ENCODE results near the gene ZNF285. TPM values are rescaled to one million over a fixed set of nuclear protein-coding genes. Genes with fewer than 3 reads are reported as not detected.
"Not testable (repeated sequence)": the region's sequence is repeated elsewhere in the genome, so short reads cannot be mapped to it uniquely, and the experiment has no call there.

The ZNF285 gene
- polyA plus RNA-seq, 2 of the 4 experiments (the other 2 are of a cell fraction), result 2.9 to 6.4 TPM

DNA sequence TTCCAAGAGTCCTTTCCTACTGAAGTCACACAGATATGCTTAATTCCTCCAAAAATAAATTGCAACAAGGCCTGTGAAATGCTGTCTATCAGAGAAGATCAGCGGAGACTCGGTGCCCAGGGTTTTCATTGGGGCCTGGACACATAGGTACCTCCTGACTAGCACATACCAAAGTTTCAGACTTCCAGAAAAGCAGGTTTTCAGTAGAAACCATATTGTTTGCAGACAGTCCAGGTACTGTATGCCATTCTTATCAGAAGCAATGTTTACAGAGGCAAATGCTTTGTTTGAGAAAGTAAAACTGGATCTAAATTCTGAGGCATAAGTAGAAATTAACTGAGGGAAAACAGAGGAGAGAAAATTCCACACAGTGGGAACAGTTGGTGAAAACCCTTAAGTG is 34.0 kb upstream of the ZNF285 start:
- ChIA-PET POLR2A (no interaction called here), CTCF (no interaction called here)
- H3K4me3 ChIP-seq, result no peak overlapping the region
- ATAC-seq (no peak), FAIRE-seq (no peak), DNase-seq (ENCODE audit: low read depth in 1 of 2, low spot score in 1 of 2) (no peak)
- peaks cover 78% of the 10 kb centered on the region for H3K9me3 ChIP-seq
- H3K4me2 ChIP-seq, result no peak overlapping the region
- 62% methylated on average over 2 of the region's 2 CpGs for WGBS (ENCODE audit: missing lambda C conversion rate)
- H3K27ac ChIP-seq, result no peak overlapping the region
- TF ChIP-seq FOXS1 (CRISPR knock-in tag; IDR thresholded peaks at IDR 0.05) (no peak), NR3C1 (IDR thresholded peaks at IDR 0.05) (no peak), GATA3 (IDR thresholded peaks at IDR 0.05; ENCODE audit: borderline replicate concordance) (no peak)
- no peaks in the 10 kb centered on the region for H3K4me1 ChIP-seq

DNA sequence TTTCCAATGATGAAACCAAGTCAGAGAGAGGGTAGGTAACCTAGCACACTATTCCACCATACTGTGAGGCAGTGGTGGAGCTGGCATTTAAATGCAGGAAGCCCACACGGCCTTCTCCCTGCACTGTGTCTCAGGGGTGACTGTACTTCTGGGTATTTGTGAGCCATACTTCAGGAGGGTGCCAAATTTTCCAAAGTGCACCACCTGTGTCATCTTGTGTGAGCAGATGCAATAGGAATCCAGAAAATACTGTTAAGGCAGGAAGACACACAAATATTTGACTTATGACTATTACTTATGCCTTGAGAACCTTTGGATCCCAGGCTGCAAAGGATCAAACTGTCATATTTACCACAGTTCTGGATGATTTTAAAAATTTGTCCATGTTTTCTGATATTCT is 29.5 kb upstream of the ZNF285 start:
- POLR2A ChIA-PET, result no interaction called here
- TF ChIP-seq, protein P1, sequence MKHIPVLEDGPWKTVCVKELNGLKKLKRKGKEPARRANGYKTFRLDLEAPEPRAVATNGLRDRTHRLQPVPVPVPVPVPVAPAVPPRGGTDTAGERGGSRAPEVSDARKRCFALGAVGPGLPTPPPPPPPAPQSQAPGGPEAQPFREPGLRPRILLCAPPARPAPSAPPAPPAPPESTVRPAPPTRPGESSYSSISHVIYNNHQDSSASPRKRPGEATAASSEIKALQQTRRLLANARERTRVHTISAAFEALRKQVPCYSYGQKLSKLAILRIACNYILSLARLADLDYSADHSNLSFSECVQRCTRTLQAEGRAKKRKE (CRISPR knock-in tag; IDR thresholded peaks at IDR 0.05; ENCODE audit: low read depth), result no peak
- TF ChIP-seq ZNF302 (CRISPR knock-in tag; IDR thresholded peaks at IDR 0.05), result no peak
- no peak for TF ChIP-seq NR3C1 (IDR thresholded peaks at IDR 0.05)
- TF ChIP-seq, protein P2, sequence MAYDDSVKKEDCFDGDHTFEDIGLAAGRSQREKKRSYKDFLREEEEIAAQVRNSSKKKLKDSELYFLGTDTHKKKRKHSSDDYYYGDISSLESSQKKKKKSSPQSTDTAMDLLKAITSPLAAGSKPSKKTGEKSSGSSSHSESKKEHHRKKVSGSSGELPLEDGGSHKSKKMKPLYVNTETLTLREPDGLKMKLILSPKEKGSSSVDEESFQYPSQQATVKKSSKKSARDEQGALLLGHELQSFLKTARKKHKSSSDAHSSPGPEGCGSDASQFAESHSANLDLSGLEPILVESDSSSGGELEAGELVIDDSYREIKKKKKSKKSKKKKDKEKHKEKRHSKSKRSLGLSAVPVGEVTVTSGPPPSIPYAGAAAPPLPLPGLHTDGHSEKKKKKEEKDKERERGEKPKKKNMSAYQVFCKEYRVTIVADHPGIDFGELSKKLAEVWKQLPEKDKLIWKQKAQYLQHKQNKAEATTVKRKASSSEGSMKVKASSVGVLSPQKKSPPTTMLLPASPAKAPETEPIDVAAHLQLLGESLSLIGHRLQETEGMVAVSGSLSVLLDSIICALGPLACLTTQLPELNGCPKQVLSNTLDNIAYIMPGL (CRISPR knock-in tag; IDR thresholded peaks at IDR 0.05; ENCODE audit: borderline replicate concordance), result no peak
- TF ChIP-seq TP53 (CRISPR knock-in tag; IDR thresholded peaks at IDR 0.05), result no peak
- no peak for TF ChIP-seq CEBPB (IDR thresholded peaks at IDR 0.05)
- TF ChIP-seq, protein P3, sequence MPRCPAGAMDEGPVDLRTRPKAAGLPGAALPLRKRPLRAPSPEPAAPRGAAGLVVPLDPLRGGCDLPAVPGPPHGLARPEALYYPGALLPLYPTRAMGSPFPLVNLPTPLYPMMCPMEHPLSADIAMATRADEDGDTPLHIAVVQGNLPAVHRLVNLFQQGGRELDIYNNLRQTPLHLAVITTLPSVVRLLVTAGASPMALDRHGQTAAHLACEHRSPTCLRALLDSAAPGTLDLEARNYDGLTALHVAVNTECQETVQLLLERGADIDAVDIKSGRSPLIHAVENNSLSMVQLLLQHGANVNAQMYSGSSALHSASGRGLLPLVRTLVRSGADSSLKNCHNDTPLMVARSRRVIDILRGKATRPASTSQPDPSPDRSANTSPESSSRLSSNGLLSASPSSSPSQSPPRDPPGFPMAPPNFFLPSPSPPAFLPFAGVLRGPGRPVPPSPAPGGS (IDR thresholded peaks at IDR 0.05), result no peak
- TF ChIP-seq, protein P4, sequence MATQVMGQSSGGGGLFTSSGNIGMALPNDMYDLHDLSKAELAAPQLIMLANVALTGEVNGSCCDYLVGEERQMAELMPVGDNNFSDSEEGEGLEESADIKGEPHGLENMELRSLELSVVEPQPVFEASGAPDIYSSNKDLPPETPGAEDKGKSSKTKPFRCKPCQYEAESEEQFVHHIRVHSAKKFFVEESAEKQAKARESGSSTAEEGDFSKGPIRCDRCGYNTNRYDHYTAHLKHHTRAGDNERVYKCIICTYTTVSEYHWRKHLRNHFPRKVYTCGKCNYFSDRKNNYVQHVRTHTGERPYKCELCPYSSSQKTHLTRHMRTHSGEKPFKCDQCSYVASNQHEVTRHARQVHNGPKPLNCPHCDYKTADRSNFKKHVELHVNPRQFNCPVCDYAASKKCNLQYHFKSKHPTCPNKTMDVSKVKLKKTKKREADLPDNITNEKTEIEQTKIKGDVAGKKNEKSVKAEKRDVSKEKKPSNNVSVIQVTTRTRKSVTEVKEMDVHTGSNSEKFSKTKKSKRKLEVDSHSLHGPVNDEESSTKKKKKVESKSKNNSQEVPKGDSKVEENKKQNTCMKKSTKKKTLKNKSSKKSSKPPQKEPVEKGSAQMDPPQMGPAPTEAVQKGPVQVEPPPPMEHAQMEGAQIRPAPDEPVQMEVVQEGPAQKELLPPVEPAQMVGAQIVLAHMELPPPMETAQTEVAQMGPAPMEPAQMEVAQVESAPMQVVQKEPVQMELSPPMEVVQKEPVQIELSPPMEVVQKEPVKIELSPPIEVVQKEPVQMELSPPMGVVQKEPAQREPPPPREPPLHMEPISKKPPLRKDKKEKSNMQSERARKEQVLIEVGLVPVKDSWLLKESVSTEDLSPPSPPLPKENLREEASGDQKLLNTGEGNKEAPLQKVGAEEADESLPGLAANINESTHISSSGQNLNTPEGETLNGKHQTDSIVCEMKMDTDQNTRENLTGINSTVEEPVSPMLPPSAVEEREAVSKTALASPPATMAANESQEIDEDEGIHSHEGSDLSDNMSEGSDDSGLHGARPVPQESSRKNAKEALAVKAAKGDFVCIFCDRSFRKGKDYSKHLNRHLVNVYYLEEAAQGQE (IDR thresholded peaks at IDR 0.05), result no peak
- no peak for TF ChIP-seq CHD2 (IDR thresholded peaks at IDR 0.05; ENCODE audit: low read length, partially characterized antibody)
- no peak for TF ChIP-seq JUNB (IDR thresholded peaks at IDR 0.05)
- TF ChIP-seq HDAC2 (IDR thresholded peaks at IDR 0.05), result no peak
- no peak for TF ChIP-seq EHMT2 (IDR thresholded peaks at IDR 0.05; ENCODE audit: low read depth)
- no peak for TF ChIP-seq HOXB5 (CRISPR knock-in tag; IDR thresholded peaks at IDR 0.05)
- TF ChIP-seq ZSCAN20 (CRISPR knock-in tag; IDR thresholded peaks at IDR 0.05), result no peak
- TF ChIP-seq RFX5 (IDR thresholded peaks at IDR 0.05), result no peak
- TF ChIP-seq CHD4 (IDR thresholded peaks at IDR 0.05; ENCODE audit: borderline replicate concordance), result no peak
- TF ChIP-seq, protein P5, sequence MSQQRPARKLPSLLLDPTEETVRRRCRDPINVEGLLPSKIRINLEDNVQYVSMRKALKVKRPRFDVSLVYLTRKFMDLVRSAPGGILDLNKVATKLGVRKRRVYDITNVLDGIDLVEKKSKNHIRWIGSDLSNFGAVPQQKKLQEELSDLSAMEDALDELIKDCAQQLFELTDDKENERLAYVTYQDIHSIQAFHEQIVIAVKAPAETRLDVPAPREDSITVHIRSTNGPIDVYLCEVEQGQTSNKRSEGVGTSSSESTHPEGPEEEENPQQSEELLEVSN (IDR thresholded peaks at IDR 0.05; ENCODE audit: borderline replicate concordance, low read depth), result no peak
- no peak for TF ChIP-seq MAFK (IDR thresholded peaks at IDR 0.05; ENCODE audit: partially characterized antibody)
- no peak for TF ChIP-seq KDM1A (IDR thresholded peaks at IDR 0.05; ENCODE audit: low read depth)
- FAIRE-seq (no peak), DNase-seq (ENCODE audit: low read depth in 1 of 2, low spot score in 1 of 2) (no peak), ATAC-seq (no peak)
- no peak overlapping the region for H3K4me3 ChIP-seq
- no peak overlapping the region for H3K4me2 ChIP-seq
- WGBS (ENCODE audit: missing lambda C conversion rate), result 29% methylated on average over 1 of the region's 1 CpG
- peaks cover 90% of the 10 kb centered on the region for H3K9me3 ChIP-seq
- no peak overlapping the region for H3K27ac ChIP-seq
- CTCF ChIA-PET, result no interaction called here
- H3K4me1 ChIP-seq, result no peaks in the 10 kb centered on the region

DNA sequence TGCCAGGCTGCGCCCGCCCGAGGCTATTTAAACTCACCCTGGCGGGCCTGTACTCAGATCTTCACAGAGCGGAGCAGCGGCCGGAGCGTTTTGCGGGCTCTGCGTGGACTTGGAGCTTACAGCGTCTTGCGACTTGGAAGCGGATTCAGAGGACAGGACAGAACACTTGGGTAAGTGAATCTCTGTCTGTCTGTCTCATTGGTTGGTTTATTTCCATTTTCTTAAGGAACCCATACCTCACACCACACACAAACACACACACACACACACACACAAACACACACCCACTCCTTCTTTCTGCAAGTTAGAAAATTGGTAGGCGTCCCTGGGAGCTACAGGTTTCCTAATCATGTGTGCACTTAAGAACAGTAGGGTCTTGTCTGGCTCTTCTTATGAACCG is 14.1 kb upstream of the ZNF285 start:
- FAIRE-seq, H3K4me1 ChIP-seq, POLR2A ChIA-PET, H3K4me2 ChIP-seq, CTCF ChIA-PET, H3K27ac ChIP-seq, H3K4me3 ChIP-seq: not testable (repeated sequence)
- DNase-seq (ENCODE audit: low read depth in 1 of 2, low spot score in 1 of 2), result peak in 1 of 2 experiments; percentile 43
- H3K9me3 ChIP-seq, result peaks cover 77% of the 10 kb centered on the region
- peak; percentile 70 to 82; a peak in 4 of 6 replicates for ATAC-seq
- 61% methylated on average over 15 of the region's 15 CpGs for WGBS (ENCODE audit: missing lambda C conversion rate)

DNA sequence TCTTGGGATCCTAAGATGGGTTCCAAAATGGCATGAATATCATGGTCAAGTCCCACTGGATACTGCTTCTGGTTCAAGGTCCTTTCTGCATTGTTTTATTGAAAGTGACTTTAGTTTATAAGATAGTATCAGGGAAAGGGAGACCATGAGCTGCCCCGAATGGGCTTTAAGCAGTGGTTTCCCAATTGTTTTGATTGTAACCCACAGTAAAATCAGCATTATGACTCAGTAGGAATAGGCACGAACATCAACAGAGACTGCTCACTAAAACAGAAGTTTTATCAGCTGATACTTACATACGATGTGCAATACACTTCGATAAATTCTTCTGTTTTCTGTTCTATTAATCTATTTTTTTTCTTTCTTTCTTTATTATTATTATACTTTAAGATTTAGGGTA is 12.1 kb downstream of the ZNF285 start:
- H3K4me3 ChIP-seq; ATAC-seq; H3K4me2 ChIP-seq; H3K27ac ChIP-seq; FAIRE-seq; H3K4me1 ChIP-seq; CTCF ChIA-PET; POLR2A ChIA-PET; DNase-seq (ENCODE audit: low read depth in 1 of 2, low spot score in 1 of 2): not testable (repeated sequence)
- H3K9me3 ChIP-seq, result peaks cover 38% of the 10 kb centered on the region
- 42% methylated on average over 4 of the region's 4 CpGs for WGBS (ENCODE audit: missing lambda C conversion rate)
